Measurements from ENCODE around the gene MRPL42. TPM values are rescaled to one million over a fixed set of nuclear protein-coding genes. Genes with fewer than 3 reads are reported as not detected.

MRPL42 gene
- total RNA-seq (2022; extraction: Qiagen RNA extraction) = 47.6 to 56.0 TPM (median 49.8 TPM) in 5 replicates

DNA sequence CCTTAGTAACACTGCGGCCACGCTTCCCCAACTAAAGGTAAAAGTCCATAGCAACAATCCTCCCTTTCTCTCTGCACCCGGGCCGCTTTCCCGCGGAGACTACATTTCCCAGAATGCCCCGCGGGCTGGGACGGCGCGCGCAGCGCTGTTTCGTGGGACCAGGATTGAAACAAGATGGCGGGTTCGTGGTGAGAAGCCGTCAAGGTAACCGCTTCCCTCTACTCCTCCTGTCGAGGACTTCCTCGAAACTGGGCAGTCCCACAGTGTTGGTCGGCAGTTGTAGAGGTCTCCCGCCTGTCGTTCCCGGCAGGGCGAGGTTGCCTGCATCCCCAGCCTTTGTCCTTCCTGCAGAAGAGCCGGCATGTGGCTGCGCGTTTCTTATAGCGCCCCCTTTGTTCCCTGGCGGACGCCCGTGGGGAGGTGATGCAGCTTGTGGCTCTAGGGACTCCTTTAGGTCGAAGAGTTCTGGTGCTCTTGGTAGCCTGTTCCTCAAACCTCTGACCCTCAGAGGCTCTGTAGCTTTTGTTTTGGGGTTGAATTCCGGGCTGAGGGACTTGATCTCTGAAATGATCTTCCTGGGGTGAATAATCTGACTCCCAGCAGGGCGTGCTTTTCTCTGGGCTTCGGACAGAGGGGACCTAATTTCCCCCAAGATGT, at the start of gene MRPL42:
Gene MRPL42 (plus strand): TSS at position 164 of the 657 bp plus-strand sequence. CDS start 1,772 bp downstream, outside the sequence.

DNA sequence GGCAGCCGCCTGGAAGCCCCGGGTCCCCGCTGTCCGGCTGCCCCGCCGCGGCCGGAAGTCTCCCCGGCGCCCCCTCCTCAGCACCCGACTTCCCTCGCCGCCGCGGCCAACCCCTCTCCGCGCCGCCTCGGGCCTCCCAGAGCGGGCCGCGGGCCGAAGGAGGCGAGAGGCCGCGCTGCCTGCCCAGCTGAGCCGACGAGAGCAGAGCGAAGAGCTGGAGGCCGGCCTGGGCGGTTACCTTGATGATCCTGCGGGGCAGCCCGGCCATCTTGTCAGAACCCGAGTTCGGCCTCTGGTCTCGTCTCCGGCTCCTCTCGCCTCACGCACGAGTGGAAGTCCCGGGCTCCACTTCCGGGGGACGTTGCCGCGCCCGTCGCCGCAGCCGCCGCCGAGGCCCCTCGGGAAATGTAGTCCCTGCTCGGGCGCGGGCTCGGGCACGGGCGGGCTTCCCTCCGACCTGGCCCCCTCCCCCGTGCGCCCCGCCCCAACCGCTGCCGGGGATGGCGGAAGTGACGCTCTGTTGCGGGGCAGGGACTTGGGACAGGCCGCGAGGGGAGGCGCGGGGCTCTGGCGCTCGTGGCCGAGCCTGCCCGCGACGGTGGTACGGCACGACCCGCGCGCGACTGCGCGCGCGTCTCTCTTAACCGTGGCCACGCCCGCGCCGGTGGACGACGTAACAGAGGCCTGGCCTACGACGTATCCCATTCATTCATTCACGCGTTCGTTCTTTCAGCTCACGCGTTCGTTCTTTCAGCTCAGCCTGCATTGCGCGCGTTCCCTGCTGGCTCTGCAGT, 25.5 kb upstream of the MRPL42 start, which contains the start of gene UBE2N:
Gene UBE2N (minus strand): TSS at position 331 of the 794 bp plus-strand sequence. CDS start 63 bp downstream, at position 268.

Other genes starting within 250 kb of the MRPL42 start
- gene NUDT4, start 89.6 kb upstream of the MRPL42 start, total RNA-seq (2022; extraction: Qiagen RNA extraction) = 26.9 to 37.5 TPM (median 31.0 TPM) in 5 replicates
- 146 to 193 TPM (median 152 TPM) in 5 replicates for gene UBE2N, start 25.6 kb upstream of the MRPL42 start, total RNA-seq (2022; extraction: Qiagen RNA extraction)
- gene SOCS2, start 105.2 kb downstream of the MRPL42 start, total RNA-seq (2022; extraction: Qiagen RNA extraction) = 13.6 to 23.1 TPM (median 15.8 TPM) in 5 replicates
- 8.8 to 13.3 TPM (median 9.2 TPM) in 5 replicates for gene CRADD, start 209.9 kb downstream of the MRPL42 start, total RNA-seq (2022; extraction: Qiagen RNA extraction)